Fibroblast of pulmonary artery (primary cell): ENCODE measurements around the gene CHIT1.

Experiments
- DNase-seq: peaks from one replicate; pipeline ENCODE4 v3.0.0-alpha.2; 2010; ENCODE audit warnings: low read depth
- H3K4me3 ChIP-seq: replicated peaks from 2 replicates; pipeline ENCODE4 v1.5.1; 2011; ENCODE audit warnings: low read depth, mild to moderate bottlenecking, control low read depth, low read length, moderate library complexity
- TF ChIP-seq, protein P1 (sequence below): IDR thresholded peaks from 2 replicates; pipeline ENCODE4 v1.5.1; 2011; ENCODE audit warnings: mild to moderate bottlenecking, control low read depth, low read length, inconsistent platforms; ENCODE audit errors: missing control alignments

Gene CHIT1

DNA sequence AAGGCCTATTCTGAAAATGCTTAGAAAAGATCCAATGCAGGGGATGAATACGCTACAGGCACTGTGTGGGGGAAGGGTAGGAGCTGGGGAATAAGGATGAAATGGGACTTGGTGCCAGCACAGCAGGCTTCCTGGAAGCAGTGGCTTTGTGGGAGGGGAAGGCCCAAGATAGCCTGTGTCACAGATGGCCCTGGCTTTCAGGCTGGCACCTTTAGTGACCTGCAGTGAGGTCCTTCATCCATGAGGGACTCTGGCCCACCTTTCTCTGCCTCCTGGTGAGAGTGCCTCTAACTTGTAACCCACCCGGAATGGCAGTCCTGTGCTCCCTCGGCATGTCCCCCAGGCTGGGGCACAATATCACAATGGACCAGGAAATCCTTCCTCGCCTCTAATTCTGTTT lies 43.9 kb downstream of the CHIT1 start:
- DNase-seq, result no peak

DNA sequence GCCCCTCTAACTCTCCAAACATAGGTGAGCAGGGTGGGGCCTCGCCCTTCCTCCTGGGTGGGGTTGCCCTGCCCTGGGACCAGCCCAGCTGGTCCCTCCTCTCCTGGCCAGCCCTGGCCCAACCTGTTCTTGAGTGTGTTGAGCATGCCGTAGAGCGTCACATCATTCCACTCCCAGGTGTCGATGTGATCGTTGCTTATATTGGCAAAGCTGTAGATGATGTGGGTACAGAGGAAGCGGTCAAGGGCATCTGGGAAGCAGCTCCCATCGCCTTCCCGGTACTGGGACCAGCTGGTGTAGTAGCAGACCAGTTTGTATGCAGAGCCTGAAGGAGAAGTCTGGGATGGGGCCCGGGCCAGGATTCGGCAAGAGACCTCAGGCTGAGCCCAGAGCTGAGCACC lies 44.4 kb downstream of the CHIT1 start:
- H3K4me3 ChIP-seq, result peak overlapping the region; percentile 34
- DNase-seq, result no peak
- TF ChIP-seq, protein P1, sequence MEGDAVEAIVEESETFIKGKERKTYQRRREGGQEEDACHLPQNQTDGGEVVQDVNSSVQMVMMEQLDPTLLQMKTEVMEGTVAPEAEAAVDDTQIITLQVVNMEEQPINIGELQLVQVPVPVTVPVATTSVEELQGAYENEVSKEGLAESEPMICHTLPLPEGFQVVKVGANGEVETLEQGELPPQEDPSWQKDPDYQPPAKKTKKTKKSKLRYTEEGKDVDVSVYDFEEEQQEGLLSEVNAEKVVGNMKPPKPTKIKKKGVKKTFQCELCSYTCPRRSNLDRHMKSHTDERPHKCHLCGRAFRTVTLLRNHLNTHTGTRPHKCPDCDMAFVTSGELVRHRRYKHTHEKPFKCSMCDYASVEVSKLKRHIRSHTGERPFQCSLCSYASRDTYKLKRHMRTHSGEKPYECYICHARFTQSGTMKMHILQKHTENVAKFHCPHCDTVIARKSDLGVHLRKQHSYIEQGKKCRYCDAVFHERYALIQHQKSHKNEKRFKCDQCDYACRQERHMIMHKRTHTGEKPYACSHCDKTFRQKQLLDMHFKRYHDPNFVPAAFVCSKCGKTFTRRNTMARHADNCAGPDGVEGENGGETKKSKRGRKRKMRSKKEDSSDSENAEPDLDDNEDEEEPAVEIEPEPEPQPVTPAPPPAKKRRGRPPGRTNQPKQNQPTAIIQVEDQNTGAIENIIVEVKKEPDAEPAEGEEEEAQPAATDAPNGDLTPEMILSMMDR, result no peak

More for the DNA sequence above, 43.9 kb downstream of the CHIT1 start:
- TF ChIP-seq, protein P1, result no peak
- H3K4me3 ChIP-seq, result peak overlapping the region; percentile 34

DNA sequence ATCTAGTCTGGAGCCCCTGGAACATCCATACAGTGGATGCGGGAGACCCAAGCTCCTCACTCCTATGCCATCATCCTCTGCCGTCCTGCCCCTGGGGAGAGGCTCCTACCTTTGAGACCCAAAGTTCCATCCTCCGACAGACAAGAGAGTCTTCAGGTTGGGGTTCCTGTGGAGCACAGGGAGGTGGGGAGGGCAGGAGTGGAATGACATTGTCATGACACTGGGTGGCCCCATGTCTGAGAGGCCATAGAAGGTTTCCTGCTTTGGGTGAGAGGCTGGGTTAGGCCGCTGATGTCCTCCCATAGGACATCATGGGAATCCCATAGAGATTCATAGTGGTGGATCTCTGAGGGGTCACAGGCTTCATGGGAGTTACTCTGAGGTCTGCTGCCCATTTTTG lies 45.0 kb downstream of the CHIT1 start:
- TF ChIP-seq, protein P1, result no peak
- H3K4me3 ChIP-seq, result peak overlapping the region; percentile 3
- DNase-seq, result no peak

DNA sequence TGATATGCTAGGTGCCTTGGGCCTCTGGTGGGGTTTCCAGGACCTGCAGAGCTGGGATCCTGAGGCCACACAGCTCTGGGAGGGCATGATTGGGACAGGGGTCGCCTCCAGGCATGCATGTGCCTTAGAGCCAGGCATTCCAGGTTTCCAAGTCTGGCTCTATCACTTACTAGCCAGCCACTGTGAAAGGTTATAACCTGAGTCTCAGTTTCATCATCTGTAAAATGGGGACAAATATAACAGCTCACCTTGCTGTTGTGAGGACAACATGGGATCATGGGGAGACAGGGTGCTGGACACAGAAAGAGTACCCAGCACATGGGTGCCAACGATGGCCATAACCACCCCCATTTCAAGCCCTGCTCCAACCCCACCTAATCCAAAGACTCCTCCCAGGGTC lies 45.6 kb downstream of the CHIT1 start:
- no peak for DNase-seq
- no peak overlapping the region for H3K4me3 ChIP-seq
- TF ChIP-seq, protein P1, result no peak

DNA sequence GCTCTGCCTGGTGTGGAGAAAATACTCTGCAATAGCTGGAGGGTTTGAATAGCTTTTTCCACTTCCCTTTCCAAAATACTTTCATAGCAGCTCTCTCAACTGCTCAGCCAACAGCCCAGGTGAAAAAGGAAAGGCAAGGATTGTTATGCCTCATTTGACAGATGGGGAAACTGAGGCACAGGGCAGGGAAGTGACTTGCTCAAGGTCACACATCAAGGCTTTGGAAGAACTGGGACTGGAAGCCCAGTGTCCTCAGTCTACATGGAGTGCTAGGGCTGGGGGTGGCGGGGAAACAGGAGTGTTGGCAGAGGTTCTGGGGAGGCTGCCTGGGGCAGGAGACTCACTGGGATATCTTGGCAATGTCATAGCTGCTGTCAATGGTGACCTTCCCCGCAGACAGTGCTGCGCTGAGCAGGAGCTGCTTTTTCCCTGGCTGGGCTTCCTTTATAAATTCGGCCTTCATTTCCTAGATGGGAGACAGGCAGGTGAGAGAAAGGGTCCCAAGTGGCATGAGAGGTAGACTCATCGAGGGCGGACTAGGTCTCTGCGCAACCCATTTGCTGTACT lies 47.0 kb downstream of the CHIT1 start:
- no peak for DNase-seq
- TF ChIP-seq, protein P1, result no peak
- no peak overlapping the region for H3K4me3 ChIP-seq

DNA sequence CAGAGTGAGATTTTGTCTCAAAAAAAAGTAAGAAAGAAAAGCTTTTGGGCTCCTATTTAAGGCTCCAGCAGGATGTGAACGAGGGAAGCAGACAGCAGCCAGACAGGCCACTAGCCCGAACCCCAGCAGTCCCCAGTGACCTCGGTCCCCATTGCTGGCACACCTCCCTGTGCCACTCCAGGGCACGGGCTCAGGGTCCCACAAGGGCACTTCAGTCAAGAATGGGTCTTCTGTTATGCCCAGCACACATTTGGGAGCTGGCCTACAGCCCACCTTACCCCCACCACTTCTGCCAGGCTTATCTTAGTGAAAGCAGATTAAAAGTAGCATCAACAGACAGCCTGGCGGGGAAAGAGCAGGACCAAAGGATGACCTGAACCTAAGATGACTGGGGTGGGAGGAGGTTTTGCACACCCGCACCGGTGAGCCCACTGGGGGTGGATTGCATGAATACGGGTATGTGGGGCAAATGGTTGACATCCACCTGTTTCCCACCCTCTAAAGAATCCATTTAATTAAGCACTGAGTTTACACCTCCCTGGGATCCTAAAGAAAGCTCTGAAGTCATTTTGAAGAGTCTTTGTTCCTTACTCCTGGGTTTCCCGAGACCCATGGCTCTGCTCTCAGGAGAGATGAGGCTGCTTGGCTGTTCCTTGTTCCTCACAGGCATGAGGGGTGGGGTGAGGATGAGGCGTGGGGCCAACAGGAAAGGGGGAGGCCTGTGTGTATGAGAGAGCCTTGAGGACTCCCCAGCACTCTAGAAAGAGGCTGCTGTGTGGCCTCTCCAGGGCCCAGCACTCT lies 47.7 kb downstream of the CHIT1 start:
- no peak for DNase-seq
- TF ChIP-seq, protein P1, result no peak

More for the DNA sequence above, 47.7 kb downstream of the CHIT1 start:
- no peak overlapping the region for H3K4me3 ChIP-seq
